ENCODE results near the gene LRP2.

DNA sequence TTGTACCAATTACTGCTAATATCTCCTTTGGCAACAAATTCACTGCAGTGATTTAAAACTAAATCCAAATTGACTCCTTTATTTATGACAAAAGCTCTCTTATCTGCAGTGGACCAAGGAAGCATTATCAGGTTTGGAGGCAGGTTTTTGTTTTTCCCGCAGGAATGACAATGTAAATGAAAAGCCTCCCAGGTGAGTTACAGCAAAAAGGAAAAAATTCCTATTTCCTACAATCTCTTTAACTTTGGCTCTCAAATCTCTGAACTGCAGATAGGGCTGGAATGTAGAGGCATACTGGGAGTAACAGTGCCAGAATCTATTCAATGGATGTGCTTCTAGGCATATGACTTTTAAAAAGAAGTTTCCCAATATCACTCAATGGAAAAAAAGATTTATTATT, 28.9 kb upstream of the LRP2 start:
- TF ChIP-seq CTCF (IDR thresholded peaks at IDR 0.05) (no peak), POLR2A (IDR thresholded peaks at IDR 0.05; ENCODE audit: low read length) (no peak), RAD21 (conservative IDR thresholded peaks at IDR 0.05 in 1 of 2, IDR thresholded peaks at IDR 0.05 in 1 of 2) (no peak), KDM5A (IDR thresholded peaks at IDR 0.05) (no peak)
- TF ChIP-seq, protein P1, sequence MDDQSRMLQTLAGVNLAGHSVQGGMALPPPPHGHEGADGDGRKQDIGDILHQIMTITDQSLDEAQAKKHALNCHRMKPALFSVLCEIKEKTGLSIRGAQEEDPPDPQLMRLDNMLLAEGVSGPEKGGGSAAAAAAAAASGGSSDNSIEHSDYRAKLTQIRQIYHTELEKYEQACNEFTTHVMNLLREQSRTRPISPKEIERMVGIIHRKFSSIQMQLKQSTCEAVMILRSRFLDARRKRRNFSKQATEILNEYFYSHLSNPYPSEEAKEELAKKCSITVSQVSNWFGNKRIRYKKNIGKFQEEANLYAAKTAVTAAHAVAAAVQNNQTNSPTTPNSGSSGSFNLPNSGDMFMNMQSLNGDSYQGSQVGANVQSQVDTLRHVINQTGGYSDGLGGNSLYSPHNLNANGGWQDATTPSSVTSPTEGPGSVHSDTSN (IDR thresholded peaks at IDR 0.05): no peak
